Measurements from ENCODE around the gene PEMT. TPM values are rescaled to one million over a fixed set of nuclear protein-coding genes. Genes with fewer than 3 reads are reported as not detected.

PEMT gene
- total RNA-seq, 2 donors from 2014 or later = 16.9 to 23.8 TPM

GRCh38 chr17:17511881-17512858 is 79.3 kb downstream of the PEMT start:
- Histone ChIP-seq H3K27ac (no peak overlapping the region), H3K4me1 (no peaks in the 10 kb centered on the region), H3K9ac (ENCODE audit: low read depth in 2 of 2, low read length in 2 of 2) (no peak overlapping the region), H3K36me3 (no peaks in the 10 kb centered on the region), H3K9me3 (no peaks in the 10 kb centered on the region), H3K27me3 (no peaks in the 10 kb centered on the region), H3K4me3 (no peak overlapping the region)
- TF ChIP-seq CTCF (IDR thresholded peaks at IDR 0.05) = no peak
- intact Hi-C loops (cut with DNase I) = no loop called here
- DNase-seq = no peak

DNA sequence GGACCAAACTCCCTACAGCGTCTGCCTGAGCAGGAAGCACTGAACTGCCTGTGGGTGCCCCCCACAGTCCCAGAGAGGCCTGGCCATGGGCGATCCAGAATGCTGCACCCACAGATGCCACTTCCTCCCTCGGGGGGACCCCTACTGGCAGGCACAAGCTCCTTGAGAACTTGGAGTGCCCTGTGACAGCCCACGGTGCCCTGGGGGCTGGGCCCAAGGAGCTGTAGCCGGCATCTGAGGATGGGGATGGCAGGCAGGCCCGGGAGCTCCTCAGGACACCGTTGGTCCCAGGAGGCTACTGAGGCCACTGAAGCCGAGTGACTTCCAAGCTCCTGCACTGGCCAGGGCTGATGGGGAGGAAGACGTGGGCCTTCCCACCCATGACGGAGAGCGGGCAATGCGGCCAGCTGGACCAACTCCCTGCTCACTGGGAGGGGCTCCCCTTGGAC is 80.2 kb downstream of the PEMT start:
- Histone ChIP-seq H3K27ac (no peak overlapping the region), H3K9ac (ENCODE audit: low read depth in 2 of 2, low read length in 2 of 2) (no peak overlapping the region), H3K4me3 (no peak overlapping the region), H3K4me1 (no peaks in the 10 kb centered on the region), H3K9me3 (no peaks in the 10 kb centered on the region), H3K36me3 (no peaks in the 10 kb centered on the region), H3K27me3 (no peaks in the 10 kb centered on the region)
- intact Hi-C loops (cut with DNase I) = no loop called here
- TF ChIP-seq CTCF (IDR thresholded peaks at IDR 0.05) = no peak
- no peak for DNase-seq

- Histone ChIP-seq H3K27me3 (no peaks in the 10 kb centered on the region), H3K27ac (no peak overlapping the region), H3K36me3 (no peaks in the 10 kb centered on the region), H3K9me3 (no peaks in the 10 kb centered on the region), H3K9ac (ENCODE audit: low read depth in 2 of 2, low read length in 2 of 2) (no peak overlapping the region), H3K4me1 (no peaks in the 10 kb centered on the region), H3K4me3 (no peak overlapping the region)
- TF ChIP-seq CTCF (IDR thresholded peaks at IDR 0.05) = no peak
- intact Hi-C loops (cut with DNase I) = no loop called here
- DNase-seq = no peak
These were observed 80.8 kb downstream of the PEMT start for GRCh38 chr17:17510456-17511292.

GRCh38 chr17:17509601-17510425 is 81.7 kb downstream of the PEMT start:
- H3K4me1 ChIP-seq = no peaks in the 10 kb centered on the region
- intact Hi-C loops (cut with DNase I) = no loop called here
- H3K9me3 ChIP-seq = no peaks in the 10 kb centered on the region
- no peak for DNase-seq
- H3K27ac ChIP-seq = no peak overlapping the region
- no peak for TF ChIP-seq CTCF (IDR thresholded peaks at IDR 0.05)
- H3K27me3 ChIP-seq = no peaks in the 10 kb centered on the region
- no peak overlapping the region for H3K9ac ChIP-seq (ENCODE audit: low read depth in 2 of 2, low read length in 2 of 2)
- H3K36me3 ChIP-seq = no peaks in the 10 kb centered on the region
- no peak overlapping the region for H3K4me3 ChIP-seq
